Loucy (cell line): Measurements from ENCODE around the gene PABPN1L.

Experiments
- EZH2phosphoT487 ChIP-seq: fragments of 200-600 bp; IDR thresholded peaks from 2 replicates; pipeline ENCODE4 v1.6.1; 2018; ENCODE audit warnings: antibody characterized with exemption, mild to moderate bottlenecking, moderate library complexity, borderline replicate concordance
- TF ChIP-seq, protein P1 (sequence below): fragments of 200-600 bp; sonication (generic); conservative IDR thresholded peaks from 2 replicates; pipeline ENCODE4 v1.5.1; 2014; ENCODE audit warnings: mild to moderate bottlenecking, antibody characterized with exemption, low read length

DNA sequence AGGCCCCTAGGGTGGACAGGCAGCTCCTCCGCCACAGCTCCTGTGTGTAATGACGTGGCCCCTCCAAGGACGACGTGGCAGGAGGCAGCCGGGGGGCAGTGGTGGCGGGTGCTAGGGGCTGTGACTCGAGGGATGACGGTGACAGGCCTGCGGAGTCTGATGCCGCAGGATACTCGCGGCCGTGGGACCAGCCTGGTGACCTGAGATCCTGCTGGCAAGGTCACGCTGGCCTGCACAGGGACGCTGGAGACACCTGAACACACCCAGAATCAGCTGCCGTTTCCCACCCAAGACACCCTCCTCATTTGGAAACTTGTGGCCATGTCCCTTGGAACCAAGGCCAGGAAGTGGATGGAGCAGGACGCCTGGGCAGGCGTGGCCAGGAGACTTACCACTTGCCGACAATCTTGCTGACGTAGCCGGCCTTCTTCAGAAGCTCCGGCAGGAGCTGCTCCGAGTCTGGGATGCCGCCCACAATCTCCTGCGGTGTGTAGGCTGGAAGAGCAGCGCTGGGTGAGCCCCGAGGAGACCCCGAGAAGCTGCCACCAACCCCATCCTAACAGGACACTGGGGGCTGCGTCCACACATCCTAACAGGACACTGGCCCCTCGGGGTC is 25.8 kb downstream of the PABPN1L start:
- TF ChIP-seq, protein P1, sequence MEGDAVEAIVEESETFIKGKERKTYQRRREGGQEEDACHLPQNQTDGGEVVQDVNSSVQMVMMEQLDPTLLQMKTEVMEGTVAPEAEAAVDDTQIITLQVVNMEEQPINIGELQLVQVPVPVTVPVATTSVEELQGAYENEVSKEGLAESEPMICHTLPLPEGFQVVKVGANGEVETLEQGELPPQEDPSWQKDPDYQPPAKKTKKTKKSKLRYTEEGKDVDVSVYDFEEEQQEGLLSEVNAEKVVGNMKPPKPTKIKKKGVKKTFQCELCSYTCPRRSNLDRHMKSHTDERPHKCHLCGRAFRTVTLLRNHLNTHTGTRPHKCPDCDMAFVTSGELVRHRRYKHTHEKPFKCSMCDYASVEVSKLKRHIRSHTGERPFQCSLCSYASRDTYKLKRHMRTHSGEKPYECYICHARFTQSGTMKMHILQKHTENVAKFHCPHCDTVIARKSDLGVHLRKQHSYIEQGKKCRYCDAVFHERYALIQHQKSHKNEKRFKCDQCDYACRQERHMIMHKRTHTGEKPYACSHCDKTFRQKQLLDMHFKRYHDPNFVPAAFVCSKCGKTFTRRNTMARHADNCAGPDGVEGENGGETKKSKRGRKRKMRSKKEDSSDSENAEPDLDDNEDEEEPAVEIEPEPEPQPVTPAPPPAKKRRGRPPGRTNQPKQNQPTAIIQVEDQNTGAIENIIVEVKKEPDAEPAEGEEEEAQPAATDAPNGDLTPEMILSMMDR: no peak
- no peak for TF ChIP-seq EZH2phosphoT487
